ENCODE measurements around the gene EMC6. TPM values are rescaled to one million over a fixed set of nuclear protein-coding genes. Genes with fewer than 3 reads are reported as not detected.

EMC6 gene
- total and polyA plus RNA-seq, 2 of the 13 experiments (the other 11 are each of a cell fraction or from before 2014, with no cell fraction given), result 45.1 to 47.7 TPM

DNA sequence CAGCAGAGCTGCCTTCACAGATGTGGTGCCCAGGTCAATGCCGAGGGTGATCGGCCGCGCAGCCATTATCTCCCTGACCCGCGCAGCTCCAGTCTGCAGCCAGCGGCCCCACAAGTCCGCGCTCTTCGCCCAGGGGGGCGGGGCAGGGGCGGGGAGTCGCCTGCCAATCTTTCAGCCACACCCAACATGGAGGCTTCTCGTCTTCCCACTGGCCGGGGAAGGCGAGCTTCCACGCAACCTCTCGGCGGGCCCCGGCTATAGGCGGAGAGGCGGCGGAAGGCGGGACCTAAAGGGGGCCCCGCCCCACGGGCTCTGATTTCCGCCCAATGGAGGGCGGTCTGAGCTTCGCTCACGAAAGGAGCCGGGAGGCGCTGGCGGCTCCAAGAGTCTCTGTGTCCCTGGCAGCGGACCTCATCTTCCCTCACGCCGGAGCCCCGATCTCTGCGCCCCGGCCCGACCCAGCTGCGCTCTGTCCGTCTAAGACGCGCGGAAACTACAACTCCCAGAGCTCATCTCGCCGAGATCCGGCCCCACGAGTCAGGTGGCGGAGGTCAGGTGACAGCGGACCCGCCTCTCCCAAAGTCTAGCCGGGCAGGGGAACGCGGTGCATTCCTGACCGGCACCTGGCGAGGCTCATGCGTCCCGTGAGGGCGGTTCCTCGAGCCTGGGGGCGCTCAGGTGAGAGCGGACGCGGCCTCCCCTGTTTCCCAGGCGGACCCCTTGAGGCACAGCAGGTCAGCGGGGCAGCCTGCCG lies 32.3 kb upstream of the EMC6 start, which contains the start of the genes CTNS and SHPK (continued):
- peak; percentile 59; the same call in 1 of the 2 replicates for TF ChIP-seq RFXANK (CRISPR knock-in tag; IDR thresholded peaks at IDR 0.05)
- TF ChIP-seq ZNF644 (CRISPR knock-in tag; IDR thresholded peaks at IDR 0.05; ENCODE audit: low read depth), result no peak
- no peak for TF ChIP-seq ZNF17 (CRISPR knock-in tag; IDR thresholded peaks at IDR 0.05)
- TF ChIP-seq TCF7L2 (IDR thresholded peaks at IDR 0.05; ENCODE audit: low read depth, low read length), result no peak
- TF ChIP-seq ZNF367 (CRISPR knock-in tag; IDR thresholded peaks at IDR 0.05; ENCODE audit: borderline replicate concordance), result 0 out of 2 replicates have a peak, but pooled peaks have one; percentile 66
- TF ChIP-seq U2AF1 (optimal IDR thresholded peaks at IDR 0.05; ENCODE audit: low read depth, low read length), result no peak
- TF ChIP-seq ZNF567 (CRISPR knock-in tag; IDR thresholded peaks at IDR 0.05; ENCODE audit: borderline replicate concordance), result peak; percentile 68; the same call in 1 of the 2 replicates
- no peak for TF ChIP-seq THYN1 (CRISPR knock-in tag; IDR thresholded peaks at IDR 0.05; ENCODE audit: borderline replicate concordance, low read depth)
- TF ChIP-seq, protein P1, sequence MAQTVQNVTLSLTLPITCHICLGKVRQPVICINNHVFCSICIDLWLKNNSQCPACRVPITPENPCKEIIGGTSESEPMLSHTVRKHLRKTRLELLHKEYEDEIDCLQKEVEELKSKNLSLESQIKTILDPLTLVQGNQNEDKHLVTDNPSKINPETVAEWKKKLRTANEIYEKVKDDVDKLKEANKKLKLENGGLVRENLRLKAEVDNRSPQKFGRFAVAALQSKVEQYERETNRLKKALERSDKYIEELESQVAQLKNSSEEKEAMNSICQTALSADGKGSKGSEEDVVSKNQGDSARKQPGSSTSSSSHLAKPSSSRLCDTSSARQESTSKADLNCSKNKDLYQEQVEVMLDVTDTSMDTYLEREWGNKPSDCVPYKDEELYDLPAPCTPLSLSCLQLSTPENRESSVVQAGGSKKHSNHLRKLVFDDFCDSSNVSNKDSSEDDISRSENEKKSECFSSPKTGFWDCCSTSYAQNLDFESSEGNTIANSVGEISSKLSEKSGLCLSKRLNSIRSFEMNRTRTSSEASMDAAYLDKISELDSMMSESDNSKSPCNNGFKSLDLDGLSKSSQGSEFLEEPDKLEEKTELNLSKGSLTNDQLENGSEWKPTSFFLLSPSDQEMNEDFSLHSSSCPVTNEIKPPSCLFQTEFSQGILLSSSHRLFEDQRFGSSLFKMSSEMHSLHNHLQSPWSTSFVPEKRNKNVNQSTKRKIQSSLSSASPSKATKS (CRISPR knock-in tag; IDR thresholded peaks at IDR 0.05), result no peak
- TF ChIP-seq, protein P2, sequence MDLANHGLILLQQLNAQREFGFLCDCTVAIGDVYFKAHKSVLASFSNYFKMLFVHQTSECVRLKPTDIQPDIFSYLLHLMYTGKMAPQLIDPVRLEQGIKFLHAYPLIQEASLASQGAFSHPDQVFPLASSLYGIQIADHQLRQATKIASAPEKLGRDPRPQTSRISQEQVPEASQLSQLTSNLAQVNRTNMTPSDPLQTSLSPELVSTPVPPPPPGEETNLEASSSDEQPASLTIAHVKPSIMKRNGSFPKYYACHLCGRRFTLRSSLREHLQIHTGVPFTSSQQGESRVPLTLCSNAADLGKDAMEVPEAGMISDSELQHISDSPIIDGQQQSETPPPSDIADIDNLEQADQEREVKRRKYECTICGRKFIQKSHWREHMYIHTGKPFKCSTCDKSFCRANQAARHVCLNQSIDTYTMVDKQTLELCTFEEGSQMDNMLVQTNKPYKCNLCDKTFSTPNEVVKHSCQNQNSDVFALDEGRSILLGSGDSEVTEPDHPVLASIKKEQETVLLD (CRISPR knock-in tag; IDR thresholded peaks at IDR 0.05; ENCODE audit: low read depth), result 0 out of 2 replicates have a peak, but pooled peaks have one; percentile 21
- TF ChIP-seq AKAP8 (CRISPR knock-in tag; IDR thresholded peaks at IDR 0.05), result peak; percentile 47; the same call in 1 of the 2 replicates
- TF ChIP-seq, protein P3, sequence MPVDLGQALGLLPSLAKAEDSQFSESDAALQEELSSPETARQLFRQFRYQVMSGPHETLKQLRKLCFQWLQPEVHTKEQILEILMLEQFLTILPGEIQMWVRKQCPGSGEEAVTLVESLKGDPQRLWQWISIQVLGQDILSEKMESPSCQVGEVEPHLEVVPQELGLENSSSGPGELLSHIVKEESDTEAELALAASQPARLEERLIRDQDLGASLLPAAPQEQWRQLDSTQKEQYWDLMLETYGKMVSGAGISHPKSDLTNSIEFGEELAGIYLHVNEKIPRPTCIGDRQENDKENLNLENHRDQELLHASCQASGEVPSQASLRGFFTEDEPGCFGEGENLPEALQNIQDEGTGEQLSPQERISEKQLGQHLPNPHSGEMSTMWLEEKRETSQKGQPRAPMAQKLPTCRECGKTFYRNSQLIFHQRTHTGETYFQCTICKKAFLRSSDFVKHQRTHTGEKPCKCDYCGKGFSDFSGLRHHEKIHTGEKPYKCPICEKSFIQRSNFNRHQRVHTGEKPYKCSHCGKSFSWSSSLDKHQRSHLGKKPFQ (CRISPR knock-in tag; IDR thresholded peaks at IDR 0.05; ENCODE audit: insufficient replicate concordance), result peak; percentile 7
- no peak for TF ChIP-seq TRIM24 (CRISPR knock-in tag; IDR thresholded peaks at IDR 0.05)
- TF ChIP-seq, protein P4, sequence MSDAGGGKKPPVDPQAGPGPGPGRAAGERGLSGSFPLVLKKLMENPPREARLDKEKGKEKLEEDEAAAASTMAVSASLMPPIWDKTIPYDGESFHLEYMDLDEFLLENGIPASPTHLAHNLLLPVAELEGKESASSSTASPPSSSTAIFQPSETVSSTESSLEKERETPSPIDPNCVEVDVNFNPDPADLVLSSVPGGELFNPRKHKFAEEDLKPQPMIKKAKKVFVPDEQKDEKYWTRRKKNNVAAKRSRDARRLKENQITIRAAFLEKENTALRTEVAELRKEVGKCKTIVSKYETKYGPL (CRISPR knock-in tag; IDR thresholded peaks at IDR 0.05), result no peak
- TF ChIP-seq, protein P5, sequence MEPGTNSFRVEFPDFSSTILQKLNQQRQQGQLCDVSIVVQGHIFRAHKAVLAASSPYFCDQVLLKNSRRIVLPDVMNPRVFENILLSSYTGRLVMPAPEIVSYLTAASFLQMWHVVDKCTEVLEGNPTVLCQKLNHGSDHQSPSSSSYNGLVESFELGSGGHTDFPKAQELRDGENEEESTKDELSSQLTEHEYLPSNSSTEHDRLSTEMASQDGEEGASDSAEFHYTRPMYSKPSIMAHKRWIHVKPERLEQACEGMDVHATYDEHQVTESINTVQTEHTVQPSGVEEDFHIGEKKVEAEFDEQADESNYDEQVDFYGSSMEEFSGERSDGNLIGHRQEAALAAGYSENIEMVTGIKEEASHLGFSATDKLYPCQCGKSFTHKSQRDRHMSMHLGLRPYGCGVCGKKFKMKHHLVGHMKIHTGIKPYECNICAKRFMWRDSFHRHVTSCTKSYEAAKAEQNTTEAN (CRISPR knock-in tag; conservative IDR thresholded peaks at IDR 0.05), result peak; percentile 33; the same call in 1 of the 2 replicates
- TF ChIP-seq ZNF605 (CRISPR knock-in tag; IDR thresholded peaks at IDR 0.05), result peak; percentile 92; the same call in 1 of the 2 replicates
- TF ChIP-seq EHMT2 (IDR thresholded peaks at IDR 0.05; ENCODE audit: borderline replicate concordance, low read depth, low read length), result no peak
- TF ChIP-seq, protein P6, sequence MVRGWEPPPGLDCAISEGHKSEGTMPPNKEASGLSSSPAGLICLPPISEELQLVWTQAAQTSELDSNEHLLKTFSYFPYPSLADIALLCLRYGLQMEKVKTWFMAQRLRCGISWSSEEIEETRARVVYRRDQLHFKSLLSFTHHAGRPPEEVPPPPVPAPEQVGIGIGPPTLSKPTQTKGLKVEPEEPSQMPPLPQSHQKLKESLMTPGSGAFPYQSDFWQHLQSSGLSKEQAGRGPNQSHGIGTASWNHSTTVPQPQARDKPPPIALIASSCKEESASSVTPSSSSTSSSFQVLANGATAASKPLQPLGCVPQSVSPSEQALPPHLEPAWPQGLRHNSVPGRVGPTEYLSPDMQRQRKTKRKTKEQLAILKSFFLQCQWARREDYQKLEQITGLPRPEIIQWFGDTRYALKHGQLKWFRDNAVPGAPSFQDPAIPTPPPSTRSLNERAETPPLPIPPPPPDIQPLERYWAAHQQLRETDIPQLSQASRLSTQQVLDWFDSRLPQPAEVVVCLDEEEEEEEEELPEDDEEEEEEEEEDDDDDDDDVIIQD (CRISPR knock-in tag; IDR thresholded peaks at IDR 0.05; ENCODE audit: low read depth), result peak; percentile 33; the same call in 1 of the 2 replicates
- TF ChIP-seq, protein P7, sequence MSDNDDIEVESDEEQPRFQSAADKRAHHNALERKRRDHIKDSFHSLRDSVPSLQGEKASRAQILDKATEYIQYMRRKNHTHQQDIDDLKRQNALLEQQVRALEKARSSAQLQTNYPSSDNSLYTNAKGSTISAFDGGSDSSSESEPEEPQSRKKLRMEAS (IDR thresholded peaks at IDR 0.05), result peak; percentile 86
- TF ChIP-seq ZMYM2 (CRISPR knock-in tag; IDR thresholded peaks at IDR 0.05), result no peak

All from HepG2 (cell line).